Hematopoietic multipotent progenitor cell treated with erythropoietin and hydrocortisone succinate and interleukin-3 and kit ligand, for 4 days (in vitro differentiated cells): Measurements from ENCODE around the gene CALML3.
"Not testable (repeated sequence)": the region's sequence is repeated elsewhere in the genome, so short reads cannot be mapped to it uniquely, and the experiment has no call there.

Source experiments
- DNase-seq: peaks from one replicate; pipeline ENCODE4 v3.0.0-alpha.2; 2015

Gene CALML3

DNA sequence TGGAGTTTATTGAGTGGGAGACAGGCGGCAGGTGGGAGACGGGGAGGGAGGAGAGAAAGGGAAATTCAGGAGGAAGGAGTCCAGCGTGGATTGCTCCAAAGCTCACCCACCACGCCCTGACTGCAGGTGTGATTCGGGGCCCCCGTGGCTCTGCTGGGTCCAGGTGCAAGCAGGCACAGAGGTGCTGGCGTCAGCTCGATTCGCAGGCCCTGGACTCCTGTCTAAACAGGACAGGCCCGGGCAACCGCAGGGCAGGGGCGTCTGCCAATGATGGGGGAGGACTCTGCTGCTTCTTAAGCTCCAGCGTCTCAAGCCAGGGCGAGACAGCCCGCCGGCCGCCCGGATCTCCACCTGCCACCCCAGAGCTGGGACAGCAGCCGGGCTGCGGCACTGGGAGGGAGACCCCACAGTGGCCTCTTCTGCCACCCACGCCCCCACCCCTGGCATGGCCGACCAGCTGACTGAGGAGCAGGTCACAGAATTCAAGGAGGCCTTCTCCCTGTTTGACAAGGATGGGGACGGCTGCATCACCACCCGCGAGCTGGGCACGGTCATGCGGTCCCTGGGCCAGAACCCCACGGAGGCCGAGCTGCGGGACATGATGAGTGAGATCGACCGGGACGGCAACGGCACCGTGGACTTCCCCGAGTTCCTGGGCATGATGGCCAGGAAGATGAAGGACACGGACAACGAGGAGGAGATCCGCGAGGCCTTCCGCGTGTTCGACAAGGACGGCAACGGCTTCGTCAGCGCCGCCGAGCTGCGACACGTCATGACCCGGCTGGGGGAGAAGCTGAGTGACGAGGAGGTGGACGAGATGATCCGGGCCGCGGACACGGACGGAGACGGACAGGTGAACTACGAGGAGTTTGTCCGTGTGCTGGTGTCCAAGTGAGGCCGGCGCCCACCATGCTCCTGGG lies at the start of gene CALML3:
Gene CALML3, plus strand, starts transcription at position 321 of the 920 bp plus-strand sequence. Its CDS starts 125 bp downstream, at position 446.
- no peak for DNase-seq

DNA sequence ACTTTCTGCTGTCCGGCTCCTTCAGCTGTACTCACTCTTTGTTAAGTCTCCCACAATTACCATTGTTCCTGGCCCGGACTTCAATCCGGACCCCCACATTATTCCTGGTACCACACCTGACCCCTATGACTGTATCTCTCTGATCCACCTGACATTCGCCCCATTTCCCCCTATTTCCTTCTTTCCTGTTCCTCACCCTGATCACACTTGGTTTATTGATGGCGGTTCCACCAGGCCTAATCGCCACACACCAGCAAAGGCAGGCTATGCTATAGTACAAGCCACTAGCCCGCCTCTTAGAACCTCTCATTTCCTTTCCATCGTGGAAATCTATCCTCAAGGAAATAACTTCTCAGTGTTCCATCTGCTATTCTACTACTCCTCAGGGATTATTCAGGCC lies 49.7 kb upstream of the CALML3 start:
- not testable (repeated sequence) for DNase-seq

- not testable (repeated sequence) for DNase-seq
These were observed 48.6 kb upstream of the CALML3 start for GRCh38 chr10:5475974-5476807.

- DNase-seq = no peak
These were observed 47.7 kb upstream of the CALML3 start for GRCh38 chr10:5476918-5477525.

GRCh38 chr10:5477948-5478693 lies 46.6 kb upstream of the CALML3 start:
- peak; percentile 75 for DNase-seq

DNA sequence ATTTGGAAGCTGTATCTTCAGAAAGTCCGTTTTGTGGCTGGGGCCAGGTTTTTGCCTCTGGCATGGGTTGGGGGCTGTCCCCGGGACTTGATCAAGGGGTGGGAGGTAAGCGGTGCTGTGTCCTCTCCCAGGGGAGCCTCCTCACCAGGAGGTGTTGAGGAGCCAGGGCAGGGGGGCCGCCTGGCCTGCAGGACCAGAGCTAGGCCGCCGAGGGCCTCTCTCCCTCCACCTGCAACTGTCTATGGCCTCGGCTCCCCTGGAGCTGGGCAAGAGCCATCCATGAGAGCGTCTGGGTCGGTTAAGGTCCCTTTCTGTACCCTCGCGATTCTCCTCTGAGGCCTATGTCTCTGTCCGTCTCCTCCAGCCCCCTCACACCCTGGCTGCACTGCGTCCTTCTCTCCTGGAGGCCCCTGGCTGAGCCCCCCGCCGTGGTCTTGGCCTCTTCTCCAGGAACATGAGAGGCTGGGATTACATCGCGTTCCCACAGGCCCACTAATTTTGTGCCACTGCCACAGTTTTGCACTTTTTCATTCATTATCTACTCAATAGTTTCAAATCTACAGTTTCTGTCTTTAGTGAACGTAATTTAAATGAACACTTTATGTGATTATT lies 46.0 kb upstream of the CALML3 start:
- no peak for DNase-seq

DNA sequence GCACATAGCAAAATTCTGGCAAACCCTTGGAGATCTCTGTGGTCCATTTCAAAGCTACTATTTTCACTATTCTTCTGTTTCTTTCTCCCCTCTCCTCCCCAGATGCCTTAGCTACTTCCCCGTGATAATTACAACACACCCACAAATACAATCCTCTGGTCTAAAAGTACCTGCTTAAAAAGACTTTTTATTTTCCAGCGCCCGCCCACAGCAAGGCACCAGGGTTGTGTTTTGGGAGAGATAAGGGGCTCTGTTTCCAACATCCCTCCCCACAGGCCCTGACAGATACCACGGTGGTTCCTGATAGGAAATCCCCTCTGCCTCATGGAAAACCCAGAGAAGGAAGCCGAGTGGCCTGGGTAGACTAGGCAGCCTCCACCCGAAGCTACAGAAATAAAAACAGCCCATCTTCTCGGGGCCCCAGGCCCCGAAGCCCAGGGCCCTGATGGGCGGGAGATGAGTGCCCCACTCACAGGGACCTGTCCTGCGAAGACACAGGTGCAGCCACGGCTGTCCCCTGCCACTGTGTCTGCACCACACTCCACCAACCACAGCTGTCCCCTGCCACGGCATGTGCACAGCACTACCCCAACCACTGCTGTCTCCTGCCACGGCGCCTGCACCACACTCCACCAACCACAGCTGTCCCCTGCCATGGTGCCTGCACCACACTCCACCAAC lies 45.1 kb upstream of the CALML3 start:
- DNase-seq = peak; percentile 95

GRCh38 chr10:5480162-5480941 lies 44.4 kb upstream of the CALML3 start:
- DNase-seq = peak; percentile 18

DNA sequence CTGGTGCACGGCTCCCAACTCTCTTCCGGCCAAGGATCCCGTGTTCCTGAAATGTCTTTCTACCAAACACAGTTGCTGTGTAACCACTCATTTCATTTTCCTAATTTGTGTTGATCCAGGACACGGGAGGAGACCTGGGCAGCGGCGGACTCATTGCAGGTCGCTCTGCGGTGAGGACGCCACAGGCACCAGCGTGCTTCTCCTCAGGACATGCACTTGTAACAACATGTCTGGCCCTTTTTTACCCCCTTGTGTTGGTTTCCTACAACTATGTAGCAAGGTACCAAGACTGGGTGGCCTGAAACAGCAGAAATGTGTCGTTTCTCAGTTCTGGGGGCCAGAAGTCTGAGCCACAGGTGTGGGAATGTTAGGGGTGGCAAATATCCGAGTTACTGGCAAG lies 43.6 kb upstream of the CALML3 start:
- no peak for DNase-seq

GRCh38 chr10:5482016-5482415 lies 42.7 kb upstream of the CALML3 start:
- no peak for DNase-seq

GRCh38 chr10:5484205-5484604 lies 40.6 kb upstream of the CALML3 start:
- no peak for DNase-seq

GRCh38 chr10:5485290-5485689 lies 39.5 kb upstream of the CALML3 start:
- no peak for DNase-seq

DNA sequence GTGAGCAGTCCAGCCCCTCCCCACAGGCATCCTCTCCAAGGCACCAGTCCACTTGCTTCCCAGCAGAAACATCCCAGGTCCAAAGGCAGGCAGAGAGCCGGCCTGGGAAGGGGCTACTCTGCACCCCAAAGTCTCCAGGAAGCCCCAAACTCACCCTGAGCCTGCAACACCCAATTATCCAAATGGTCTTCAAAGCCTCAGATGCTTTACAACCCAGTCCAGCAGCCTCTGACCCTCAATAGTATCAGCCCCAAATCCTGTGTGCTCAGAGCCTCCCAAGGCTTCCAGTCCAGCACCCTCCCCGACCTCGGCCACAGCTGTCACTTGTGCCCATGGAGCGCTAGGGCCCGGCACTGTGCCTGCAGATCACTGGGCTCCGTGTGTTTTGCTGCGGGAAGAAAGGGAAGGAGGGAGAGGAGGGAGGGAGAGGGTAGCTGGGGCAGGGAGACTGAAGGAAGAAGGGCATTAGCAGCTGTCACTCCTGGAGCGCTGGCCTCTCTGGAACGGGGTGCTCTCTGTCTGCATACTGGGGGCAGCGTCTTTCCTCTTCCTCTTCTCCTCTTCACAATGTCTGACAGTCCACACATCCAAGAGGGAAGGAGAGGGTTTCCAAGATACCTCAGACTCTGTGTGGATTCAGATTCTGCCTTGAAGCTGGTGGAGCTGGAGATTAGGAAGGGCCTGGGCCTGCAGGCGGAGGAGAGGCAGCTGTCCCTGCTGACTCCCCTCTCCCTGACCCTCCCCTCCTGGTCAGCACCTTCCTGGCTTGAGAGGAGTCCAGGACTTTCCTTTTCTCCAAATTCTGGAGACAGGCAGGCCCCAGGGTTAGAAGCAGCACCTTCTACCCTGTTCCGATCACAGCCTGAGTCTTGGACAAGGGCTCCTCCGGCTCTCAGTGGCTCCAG lies 38.6 kb upstream of the CALML3 start:
- DNase-seq = no peak

- no peak for DNase-seq
These were observed 37.9 kb upstream of the CALML3 start for GRCh38 chr10:5486853-5487235.

GRCh38 chr10:5488272-5489161 lies 36.2 kb upstream of the CALML3 start:
- no peak for DNase-seq

GRCh38 chr10:5490032-5490431 lies 34.7 kb upstream of the CALML3 start:
- no peak for DNase-seq

DNA sequence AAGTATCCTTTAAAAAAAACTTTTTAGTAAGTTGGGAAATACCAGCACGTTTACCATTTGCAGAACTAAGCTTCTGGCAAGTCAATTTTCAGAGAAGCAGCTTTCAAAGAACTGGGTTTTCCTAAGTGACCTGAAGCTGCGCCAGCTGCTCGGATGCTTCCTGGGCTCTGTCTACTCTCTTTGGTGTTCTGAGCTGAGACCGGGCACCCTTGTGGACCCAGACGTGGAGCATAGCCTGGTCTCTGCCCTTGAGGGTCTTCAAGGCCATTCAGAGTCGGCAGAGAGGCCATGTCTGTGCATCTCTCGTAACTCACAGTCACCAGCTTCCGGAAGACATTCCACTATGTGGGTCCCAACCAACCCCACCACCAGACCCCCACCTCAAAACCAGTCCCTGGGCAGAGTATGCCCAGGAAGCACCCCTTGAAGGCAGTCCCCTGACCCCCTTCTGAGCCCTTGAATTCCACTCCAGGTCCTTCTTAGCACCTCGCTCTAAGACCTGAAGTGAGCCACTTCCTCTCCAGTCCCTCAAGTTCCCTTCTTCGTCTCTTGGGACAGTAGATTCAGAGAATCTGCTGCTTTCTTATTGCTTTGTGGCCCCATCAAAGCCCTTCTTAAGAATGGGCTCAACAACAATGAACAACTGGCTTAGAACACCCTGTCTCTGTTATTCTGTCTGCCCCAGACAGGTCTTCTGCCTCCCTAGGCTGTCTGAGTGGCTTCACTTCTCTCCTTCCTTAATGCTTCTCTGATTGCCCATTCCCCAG lies 33.9 kb upstream of the CALML3 start:
- DNase-seq = no peak

DNA sequence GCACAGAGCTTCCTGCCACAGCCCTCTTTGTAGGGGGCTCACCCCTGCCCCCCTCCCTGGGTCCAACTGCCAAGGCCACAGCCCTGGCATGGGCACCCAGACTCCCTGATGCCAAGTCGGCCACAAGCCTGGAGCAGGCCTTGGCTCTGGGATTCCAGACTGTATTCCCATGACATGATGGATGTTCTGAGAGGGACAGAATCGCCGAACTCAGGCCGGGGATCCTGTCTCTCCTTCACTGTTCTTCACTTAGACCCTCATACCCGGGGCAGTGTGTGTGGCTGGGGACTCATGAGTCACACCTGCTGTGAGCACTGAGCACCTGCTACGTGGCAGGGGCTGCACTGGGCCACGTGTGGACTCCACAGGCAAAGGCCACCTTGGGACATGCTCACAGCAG lies 33.3 kb upstream of the CALML3 start:
- DNase-seq = no peak
